ENCODE measurements around the gene FGFR2. TPM values are rescaled to one million over a fixed set of nuclear protein-coding genes. Genes with fewer than 3 reads are reported as not detected.

The FGFR2 gene
- polyA plus RNA-seq, 1 of the 3 experiments (the other 2 are of a cell fraction) = 0.02 TPM

GRCh38 chr10:121510201-121510771 lies 88.0 kb downstream of the FGFR2 start:
- no peak for DNase-seq
- H3K9me2 ChIP-seq = no peaks in the 10 kb centered on the region
- TF ChIP-seq GABPA (IDR thresholded peaks at IDR 0.05; ENCODE audit: low read depth) = no peak
- no peak for TF ChIP-seq GATA2 (CRISPR knock-in tag; IDR thresholded peaks at IDR 0.05)
- no peak for TF ChIP-seq IRF3 (IDR thresholded peaks at IDR 0.05; ENCODE audit: low read depth, low read length)
- TF ChIP-seq EZH2phosphoT487 (IDR thresholded peaks at IDR 0.05; ENCODE audit: borderline replicate concordance, low read depth) = no peak
- no peak for TF ChIP-seq REST (IDR thresholded peaks at IDR 0.05; ENCODE audit: low read depth, low read length)
- no peak for TF ChIP-seq FOSL2 (IDR thresholded peaks at IDR 0.05; ENCODE audit: borderline replicate concordance, low read depth)
- TF ChIP-seq EP300 (IDR thresholded peaks at IDR 0.05; ENCODE audit: borderline replicate concordance in 1 of 2, low read depth in 1 of 2, low read length in 1 of 2) = no peak
- no peak for TF ChIP-seq TAF1 (IDR thresholded peaks at IDR 0.05; ENCODE audit: borderline replicate concordance, low read depth, low read length)
- TF ChIP-seq RXRA (IDR thresholded peaks at IDR 0.05; ENCODE audit: borderline replicate concordance, low read depth) = no peak
- no peak for TF ChIP-seq POLR2AphosphoS5 (IDR thresholded peaks at IDR 0.05; ENCODE audit: low read depth, low read length)
- no peak for TF ChIP-seq FOXJ3 (CRISPR knock-in tag; IDR thresholded peaks at IDR 0.05)
- no peak for TF ChIP-seq ELF1 (IDR thresholded peaks at IDR 0.05)
- TF ChIP-seq NRF1 (IDR thresholded peaks at IDR 0.05; ENCODE audit: low read depth, low read length) = no peak
- TF ChIP-seq JUND (IDR thresholded peaks at IDR 0.05) = no peak
- CTCF ChIA-PET = interaction anchor here (0.7 to 1.8 kb wide), 2 partner anchors 11 to 89 kb away, joined by 3 to 5 read pairs; no protein-coding TSS in a partner anchor
- H2AFZ ChIP-seq (ENCODE audit: low read depth) = no peak overlapping the region
- no peaks in the 10 kb centered on the region for H3F3A ChIP-seq (replicated peaks; ENCODE audit: insufficient read depth)
- H4K20me1 ChIP-seq (ENCODE audit: insufficient read depth) = no peaks in the 10 kb centered on the region
- H3K36me3 ChIP-seq (replicated peaks in 1 of 2; ENCODE audit: control insufficient read depth in 1 of 2, insufficient read depth in 2 of 2, low read length in 1 of 2) = no peaks in the 10 kb centered on the region
- H3K79me2 ChIP-seq (ENCODE audit: insufficient read depth) = no peaks in the 10 kb centered on the region
- H3K4me2 ChIP-seq = no peak overlapping the region
- no peak overlapping the region for H3K9ac ChIP-seq
- POLR2A ChIA-PET = no interaction called here
- no peak overlapping the region for H3K27ac ChIP-seq (ENCODE audit: low read depth in 2 of 2, low read length in 1 of 2)
- H3K4me1 ChIP-seq (ENCODE audit: control insufficient read depth in 1 of 2, insufficient read depth in 2 of 2, low read depth in 1 of 2, low read length in 1 of 2) = no peaks in the 10 kb centered on the region
- no peaks in the 10 kb centered on the region for H3K27me3 ChIP-seq (ENCODE audit: insufficient read depth)
- no peak overlapping the region for H3K4me3 ChIP-seq (ENCODE audit: low read depth in 2 of 2, low read length in 1 of 2)
- H3K9me3 ChIP-seq = no peaks in the 10 kb centered on the region
- 60% methylated on average over 14 of the region's 14 CpGs for WGBS (ENCODE audit: low lambda C conversion rate)

Measured in SK-N-SH (cell line).